BLaER1 treated with 17β-estradiol and CSF1 and Interleukin-3, amounts not matched to agents 10 nM and 100 nM (cell line): Measurements from ENCODE around the gene PABPN1L.

Source experiments
- H3K27ac ChIP-seq, 11 experiments: shearing (Covaris generic); formaldehyde crosslinking; 2 replicates each; pipeline ENCODE4 v1.8.1; 2022
- H3K27me3 ChIP-seq, 11 experiments: shearing (Covaris generic); formaldehyde crosslinking; 2 replicates each; pipeline ENCODE4 v1.8.1; 2022
- H3K36me3 ChIP-seq, 11 experiments: shearing (Covaris generic); formaldehyde crosslinking; 2 replicates each; pipeline ENCODE4 v1.8.1; 2022
- H3K4me1 ChIP-seq, 10 experiments: shearing (Covaris generic); formaldehyde crosslinking; 2 replicates each; pipeline ENCODE4 v1.8.1; 2022
- H3K4me2 ChIP-seq, 11 experiments: shearing (Covaris generic); formaldehyde crosslinking; 2 replicates each; pipeline ENCODE4 v1.8.1; 2022
- H3K4me3 ChIP-seq, 10 experiments: shearing (Covaris generic); formaldehyde crosslinking; 2 replicates each; pipeline ENCODE4 v1.8.1; 2022
- H3K9ac ChIP-seq, 11 experiments: shearing (Covaris generic); formaldehyde crosslinking; 2 replicates each; pipeline ENCODE4 v1.8.1; 2022
- H3K9me3 ChIP-seq, 11 experiments: shearing (Covaris generic); formaldehyde crosslinking; replicated peaks in 1 of 11; 2 replicates each; pipeline ENCODE4 v1.8.1; 2022
- H4K20me1 ChIP-seq, 11 experiments: shearing (Covaris generic); formaldehyde crosslinking; 2 replicates each; pipeline ENCODE4 v1.8.1; 2022
- Cebpa-rat ChIP-seq, 11 experiments: shearing (Covaris generic); IDR thresholded peaks; 2 replicates each; pipeline ENCODE4 v1.8.1; 2022

PABPN1L gene

GRCh38 chr16:88854306-88855111 is 12.0 kb downstream of the PABPN1L start:
- no peaks in the 10 kb centered on the region for H3K27me3 ChIP-seq
- no peaks in the 10 kb centered on the region for H3K9me3 ChIP-seq
- H3K4me2 ChIP-seq = peak overlapping the region; percentile 86 to 100 (median 98)
- peaks cover 40 to 69% (median 54%) of the 10 kb centered on the region in 10 experiments for H3K4me1 ChIP-seq
- H3K27ac ChIP-seq = peak overlapping the region in 5 of 11 experiments; percentile 16 to 76 (median 41); a peak in 6 of 22 replicates
- peak overlapping the region in 3 of 10 experiments; percentile 92 to 98 (median 93); a peak in 2 of 20 replicates for H3K4me3 ChIP-seq
- peaks cover 50 to 85% (median 66%) of the 10 kb centered on the region in 11 experiments; a peak in 21 of 22 replicates for H4K20me1 ChIP-seq
- no peak for TF ChIP-seq Cebpa-rat (IDR thresholded peaks at IDR 0.05)
- H3K36me3 ChIP-seq = peaks cover 14 to 62% (median 35%) of the 10 kb centered on the region in 11 experiments; a peak in 21 of 22 replicates
- H3K9ac ChIP-seq = peak overlapping the region in 8 of 11 experiments; percentile 13 to 72 (median 62); a peak in 12 of 22 replicates

- H3K27ac ChIP-seq = peak overlapping the region in 2 of 11 experiments; percentile 20 to 57; a peak in 3 of 22 replicates
- peaks cover 29 to 63% (median 43%) of the 10 kb centered on the region in 10 experiments for H3K4me1 ChIP-seq
- H3K9ac ChIP-seq = peak overlapping the region in 6 of 11 experiments; percentile 20 to 53 (median 34); a peak in 7 of 22 replicates
- no peak for TF ChIP-seq Cebpa-rat (IDR thresholded peaks at IDR 0.05)
- H4K20me1 ChIP-seq = peaks cover 50 to 85% (median 76%) of the 10 kb centered on the region in 11 experiments; a peak in 21 of 22 replicates
- no peaks in the 10 kb centered on the region for H3K27me3 ChIP-seq
- no peak overlapping the region for H3K4me3 ChIP-seq
- H3K9me3 ChIP-seq = no peaks in the 10 kb centered on the region
- peaks cover 14 to 59% (median 35%) of the 10 kb centered on the region in 11 experiments; a peak in 21 of 22 replicates for H3K36me3 ChIP-seq
- H3K4me2 ChIP-seq = peak overlapping the region in 6 of 11 experiments; percentile 86 to 100 (median 98); a peak in 10 of 22 replicates
These were observed 13.0 kb downstream of the PABPN1L start for GRCh38 chr16:88853325-88853941.

DNA sequence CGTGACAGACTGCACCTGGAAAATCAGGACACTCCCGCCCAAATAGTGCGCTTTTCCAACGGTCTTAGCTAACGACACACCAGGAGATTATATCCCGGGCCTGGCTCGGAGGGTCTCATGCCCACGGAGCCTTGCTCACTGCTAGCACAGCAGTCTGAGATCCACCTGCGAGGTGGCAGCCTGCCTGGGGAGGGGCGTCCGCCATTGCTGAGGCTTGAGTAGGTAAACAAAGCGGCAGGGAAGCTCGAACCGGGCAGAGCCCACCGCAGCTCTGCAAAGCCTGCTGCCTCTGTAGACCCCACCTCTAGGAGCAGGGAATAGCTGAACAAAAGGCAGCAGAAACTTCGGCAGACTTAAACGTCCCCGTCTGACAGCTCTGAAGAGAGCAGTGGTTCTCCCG is 14.8 kb downstream of the PABPN1L start:
- Histone ChIP-seq H3K4me2 (peak overlapping the region in 2 of 11 experiments; percentile 12 to 17; a peak in 1 of 22 replicates), H4K20me1 (peaks cover 54 to 97% (median 91%) of the 10 kb centered on the region in 11 experiments; a peak in 21 of 22 replicates), H3K4me1 (peaks cover 21 to 59% (median 35%) of the 10 kb centered on the region in 10 experiments), H3K27me3 (no peaks in the 10 kb centered on the region), H3K9ac (peak overlapping the region in 1 of 11 experiments; percentile 13; a peak in 1 of 22 replicates), H3K4me3 (no peak overlapping the region), H3K9me3 (no peaks in the 10 kb centered on the region), H3K27ac (no peak overlapping the region), H3K36me3 (peaks cover 20 to 73% (median 49%) of the 10 kb centered on the region in 11 experiments; a peak in 21 of 22 replicates)
- TF ChIP-seq Cebpa-rat (IDR thresholded peaks at IDR 0.05) = no peak

- Histone ChIP-seq H3K4me2 (no peak overlapping the region), H3K27ac (no peak overlapping the region), H3K36me3 (peaks cover 20 to 83% (median 57%) of the 10 kb centered on the region in 11 experiments; a peak in 21 of 22 replicates), H3K4me1 (peaks cover 15 to 53% (median 29%) of the 10 kb centered on the region in 10 experiments), H3K27me3 (no peaks in the 10 kb centered on the region), H3K9me3 (no peaks in the 10 kb centered on the region), H4K20me1 (peaks cover 48 to 99% (median 89%) of the 10 kb centered on the region in 11 experiments; a peak in 21 of 22 replicates), H3K9ac (no peak overlapping the region), H3K4me3 (no peak overlapping the region)
- TF ChIP-seq Cebpa-rat (IDR thresholded peaks at IDR 0.05) = no peak
These were observed 15.8 kb downstream of the PABPN1L start for GRCh38 chr16:88850531-88851199.

- no peaks in the 10 kb centered on the region for H3K9me3 ChIP-seq
- H3K4me2 ChIP-seq = no peak overlapping the region; a peak in 1 of 22 replicates
- TF ChIP-seq Cebpa-rat (IDR thresholded peaks at IDR 0.05) = no peak
- peaks cover 34 to 99% (median 84%) of the 10 kb centered on the region in 11 experiments; a peak in 20 of 22 replicates for H4K20me1 ChIP-seq
- H3K4me3 ChIP-seq = no peak overlapping the region
- H3K4me1 ChIP-seq = peaks cover 0 to 32% (median 12%) of the 10 kb centered on the region in 10 experiments; a peak in 16 of 20 replicates
- no peaks in the 10 kb centered on the region for H3K27me3 ChIP-seq
- peaks cover 20 to 74% (median 55%) of the 10 kb centered on the region in 11 experiments; a peak in 21 of 22 replicates for H3K36me3 ChIP-seq
- H3K27ac ChIP-seq = no peak overlapping the region
- peak overlapping the region in 1 of 11 experiments; percentile 3; a peak in 1 of 22 replicates for H3K9ac ChIP-seq
These were observed 17.9 kb downstream of the PABPN1L start for GRCh38 chr16:88848557-88848956.

GRCh38 chr16:88847654-88848053 is 18.8 kb downstream of the PABPN1L start:
- Histone ChIP-seq H3K27ac (no peak overlapping the region), H3K27me3 (no peaks in the 10 kb centered on the region), H3K4me1 (peaks cover under 1 to 25% (median 9%) of the 10 kb centered on the region in 10 experiments; a peak in 15 of 20 replicates), H4K20me1 (peaks cover 38 to 100% (median 83%) of the 10 kb centered on the region in 11 experiments; a peak in 20 of 22 replicates), H3K9ac (no peak overlapping the region; a peak in 1 of 22 replicates), H3K36me3 (peaks cover 20 to 79% (median 54%) of the 10 kb centered on the region in 11 experiments; a peak in 21 of 22 replicates), H3K4me2 (no peak overlapping the region), H3K9me3 (no peaks in the 10 kb centered on the region), H3K4me3 (no peak overlapping the region)
- TF ChIP-seq Cebpa-rat (IDR thresholded peaks at IDR 0.05) = no peak

DNA sequence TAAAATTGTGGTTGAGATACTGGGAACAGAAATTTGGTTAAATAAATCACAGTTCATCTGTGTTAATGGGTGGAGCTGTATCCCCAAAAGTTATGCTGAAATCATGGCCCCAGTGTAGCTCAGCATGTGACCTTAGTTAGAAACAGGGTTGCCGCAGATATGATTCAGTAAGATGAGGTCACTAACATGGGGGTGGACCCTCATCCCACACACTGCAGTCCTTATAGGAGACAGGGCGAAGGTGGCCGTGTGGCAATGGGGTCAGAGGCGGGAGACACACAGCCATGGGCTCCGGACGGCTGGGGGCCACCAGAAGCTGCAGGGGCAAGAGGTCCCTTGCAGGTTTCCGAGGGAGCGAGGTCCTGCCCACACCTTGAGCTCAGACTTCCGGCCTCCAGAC is 20.4 kb downstream of the PABPN1L start:
- Histone ChIP-seq H3K9me3 (no peaks in the 10 kb centered on the region), H3K27ac (no peak overlapping the region), H4K20me1 (peaks cover 47 to 100% (median 83%) of the 10 kb centered on the region in 11 experiments; a peak in 20 of 22 replicates), H3K4me1 (peaks cover 10 to 35% (median 22%) of the 10 kb centered on the region in 10 experiments), H3K4me3 (no peak overlapping the region), H3K4me2 (no peak overlapping the region), H3K9ac (no peak overlapping the region), H3K27me3 (no peaks in the 10 kb centered on the region), H3K36me3 (peaks cover 20 to 73% (median 50%) of the 10 kb centered on the region in 11 experiments; a peak in 21 of 22 replicates)
- no peak for TF ChIP-seq Cebpa-rat (IDR thresholded peaks at IDR 0.05)
